ENCODE data around the gene PTDSS2. TPM values are rescaled to one million over a fixed set of nuclear protein-coding genes. Genes with fewer than 3 reads are reported as not detected.
"Not testable (repeated sequence)": the region's sequence is repeated elsewhere in the genome, so short reads cannot be mapped to it uniquely, and the experiment has no call there.

PTDSS2 gene
- total RNA-seq, 1 experiment from 2014 or later: 23.7 TPM

DNA sequence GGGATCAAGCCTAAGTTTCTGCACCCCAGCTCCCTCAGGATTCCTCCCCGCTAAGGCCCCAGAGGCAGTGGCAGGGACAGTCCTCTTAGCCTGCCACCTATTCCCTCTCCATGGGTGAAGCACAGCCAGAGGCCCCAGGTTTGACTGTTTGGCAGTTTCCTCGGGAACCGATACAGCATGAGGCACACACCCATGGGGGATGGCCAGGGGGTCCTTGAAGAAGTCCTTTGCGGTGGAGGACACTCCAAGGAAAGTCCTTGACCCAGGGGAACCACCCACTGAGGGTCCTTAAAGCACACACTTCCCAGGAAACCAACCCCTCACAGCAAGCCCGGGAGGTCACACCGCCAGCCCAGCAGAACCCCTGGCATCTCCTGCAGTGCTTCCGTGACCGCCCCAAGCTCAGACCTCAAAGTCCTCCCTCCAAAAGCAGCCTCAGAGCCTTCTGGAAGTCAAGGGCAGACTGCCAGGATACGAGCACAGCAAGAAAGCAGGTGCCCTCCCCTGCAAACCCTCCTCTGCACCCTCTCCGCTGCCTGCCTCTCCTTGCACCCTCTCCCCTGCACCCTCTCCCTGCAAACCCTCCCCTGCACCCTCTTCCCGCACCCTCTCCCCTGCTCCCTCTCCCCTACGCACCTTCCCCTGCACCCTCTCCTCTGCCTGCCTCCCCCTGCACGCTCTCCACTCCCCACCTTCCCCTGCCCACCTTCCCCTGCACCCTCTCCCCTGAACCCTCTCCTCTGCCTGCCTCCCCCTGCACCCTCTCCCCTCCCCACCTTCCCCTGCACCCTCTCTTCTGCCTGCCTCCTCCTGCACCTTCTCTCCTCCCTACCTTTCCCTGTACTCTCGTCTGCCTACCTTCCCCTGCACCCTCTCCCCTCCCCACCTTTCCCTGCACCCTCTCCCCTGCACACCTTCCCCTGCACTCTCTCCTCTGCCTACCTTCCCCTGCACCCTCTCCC, 36.7 kb upstream of the PTDSS2 start:
- DNase-seq (ENCODE audit: extremely low read depth, low read depth): no peak

DNA sequence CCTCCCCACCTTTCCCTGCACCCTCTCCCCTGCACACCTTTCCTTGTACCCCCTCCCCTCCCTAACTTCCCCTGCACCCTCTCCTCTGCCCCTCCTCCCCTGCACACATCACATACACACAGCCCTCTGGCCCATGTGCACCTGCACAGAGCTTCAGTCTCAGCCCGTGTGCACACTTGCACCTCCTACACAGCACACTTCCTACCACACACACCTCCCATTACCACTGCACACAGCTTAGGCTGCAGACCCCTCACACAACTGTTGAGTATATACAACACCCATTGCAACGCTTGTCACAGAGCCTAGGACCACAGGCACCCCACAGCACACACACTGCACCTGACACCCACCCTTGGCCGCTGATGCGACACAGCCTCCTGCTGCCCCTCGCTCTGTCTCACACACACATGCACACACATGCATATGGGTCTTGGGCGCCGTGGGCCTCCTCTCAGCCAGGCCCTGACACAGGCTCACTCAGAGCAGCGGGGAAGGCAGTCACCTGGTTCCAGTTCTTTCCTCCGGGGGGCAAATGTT, 35.7 kb upstream of the PTDSS2 start:
- DNase-seq (ENCODE audit: extremely low read depth, low read depth): no peak

DNA sequence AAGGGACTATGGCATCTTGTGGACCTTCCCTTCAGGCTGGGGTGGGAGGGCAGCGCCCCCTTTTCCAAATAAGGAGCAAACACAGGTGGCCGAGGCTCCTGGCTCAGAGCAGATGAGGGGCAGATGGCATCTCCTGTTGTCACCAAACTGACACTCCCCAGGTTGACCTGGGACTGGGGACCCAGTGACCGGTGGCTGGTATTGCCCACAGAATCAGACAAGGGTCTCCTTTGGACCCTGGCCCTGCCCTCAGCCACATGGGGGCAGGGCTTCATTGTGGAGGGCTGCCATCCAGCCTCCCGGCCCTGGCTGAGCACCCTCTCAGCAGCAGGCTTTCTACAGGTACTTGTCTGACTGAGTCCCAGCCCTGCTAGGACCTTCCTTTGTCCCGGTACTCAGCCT, 34.4 kb upstream of the PTDSS2 start:
- DNase-seq (ENCODE audit: extremely low read depth, low read depth): no peak

DNA sequence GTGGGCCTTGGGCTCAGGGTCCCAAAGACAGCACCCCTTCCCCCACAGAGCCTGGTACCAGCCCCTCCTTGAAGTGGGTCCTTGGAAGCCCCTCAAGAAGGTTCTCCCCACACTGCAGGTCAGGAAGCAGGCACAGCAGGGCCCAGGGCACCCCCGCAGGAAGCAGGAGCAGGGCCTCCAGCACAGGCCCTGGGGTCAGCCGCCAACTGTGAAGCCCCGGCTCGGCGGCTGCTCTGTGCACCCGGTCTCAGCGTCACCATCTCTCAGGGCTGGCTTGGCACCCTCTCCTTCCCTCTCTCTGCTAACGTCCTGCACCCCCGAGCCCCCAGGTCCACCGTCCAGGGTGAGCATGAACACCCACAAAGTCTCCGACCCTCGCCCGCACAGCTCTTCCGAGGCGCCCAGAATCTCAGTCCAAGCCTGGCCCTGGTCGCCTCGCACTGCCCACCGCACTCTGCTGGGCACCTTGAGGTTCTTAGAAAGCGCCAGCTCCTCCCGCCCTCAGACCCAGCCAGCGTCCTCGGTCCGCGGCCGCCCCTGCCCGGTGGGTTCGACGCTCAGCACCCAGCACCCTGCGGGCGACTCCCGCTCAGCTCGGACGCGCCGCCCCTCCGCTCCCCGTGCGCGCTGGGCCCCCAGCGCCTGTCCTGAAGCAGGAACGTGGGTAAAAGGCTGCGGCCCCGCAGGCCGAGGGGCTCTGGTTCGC, 33.9 kb upstream of the PTDSS2 start:
- DNase-seq (ENCODE audit: extremely low read depth, low read depth): no peak

DNA sequence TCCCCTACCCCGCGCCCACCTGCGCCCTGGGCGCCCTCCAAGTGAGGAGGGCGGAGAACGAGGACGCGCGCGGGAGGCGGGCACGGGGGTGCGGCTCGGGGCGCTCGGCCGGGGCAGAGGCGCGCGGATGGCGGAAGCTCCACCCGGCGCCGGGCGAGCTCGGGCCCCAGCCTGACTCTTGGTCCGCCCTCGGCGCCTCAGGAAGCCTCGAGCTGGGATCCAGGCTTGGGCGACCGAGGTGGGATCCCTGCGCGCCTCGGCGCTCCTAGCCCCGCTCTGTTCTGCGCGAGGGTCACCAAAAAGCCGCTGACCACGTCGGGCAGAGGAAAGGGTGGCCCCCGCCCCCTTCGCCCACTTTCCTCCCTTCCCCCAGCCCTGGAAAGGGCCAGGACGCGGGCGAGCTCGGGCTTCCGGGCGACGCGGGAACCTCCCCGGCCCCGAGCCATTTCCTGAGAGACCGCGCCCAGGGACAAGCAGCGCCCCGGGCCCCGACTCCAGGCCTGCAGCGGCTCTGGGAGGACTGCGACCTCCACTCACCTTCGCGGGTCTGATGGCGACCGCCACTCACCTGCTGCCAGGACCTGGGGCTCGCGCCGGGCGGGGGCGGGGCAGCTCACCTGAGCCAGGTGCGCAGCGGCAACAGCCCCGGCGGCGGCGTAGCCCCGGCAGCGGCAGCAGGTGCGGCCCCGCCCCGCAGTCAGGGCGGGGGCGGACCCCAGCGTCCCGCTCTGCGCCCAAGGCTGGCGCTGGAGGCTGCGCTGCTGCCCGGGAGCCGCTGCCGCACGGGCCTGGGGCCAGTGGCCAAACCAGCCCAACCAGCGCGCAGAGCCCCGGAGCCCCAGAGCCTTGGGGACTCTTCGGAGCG, 33.1 kb upstream of the PTDSS2 start:
- no peak for DNase-seq (ENCODE audit: extremely low read depth, low read depth)

DNA sequence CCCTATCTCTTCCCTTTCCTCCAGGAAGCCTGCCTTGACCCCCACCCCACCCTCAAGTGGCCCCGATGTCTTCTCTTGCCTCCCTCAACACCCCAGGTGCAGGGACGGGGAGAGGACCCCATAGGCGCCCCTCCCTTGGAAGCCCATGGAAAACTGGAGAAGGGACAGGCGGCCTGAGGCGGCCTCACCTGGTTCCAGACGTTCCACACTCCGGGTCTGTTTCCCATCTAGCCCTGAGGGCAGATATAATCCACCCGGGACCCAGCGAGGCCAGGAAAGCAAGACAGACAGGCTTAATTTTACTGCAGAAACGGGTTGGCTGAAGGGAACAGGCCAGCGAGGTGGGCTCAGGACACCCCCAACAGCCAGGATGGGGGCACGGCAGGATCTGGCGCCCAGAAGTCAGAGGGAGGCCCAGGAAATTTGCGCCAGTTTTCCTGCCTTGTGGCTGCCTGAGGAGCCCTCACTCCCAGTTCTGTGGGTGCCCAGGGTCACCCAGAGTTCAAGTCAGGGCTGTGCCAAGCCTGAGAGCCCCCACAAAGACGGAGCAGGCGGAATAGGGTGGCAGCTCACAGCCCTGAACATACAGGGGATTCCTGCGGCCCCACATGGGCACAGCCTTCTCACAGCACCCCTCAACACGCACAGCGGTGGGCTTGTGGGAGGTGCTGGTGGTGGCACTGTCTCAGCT, 32.3 kb upstream of the PTDSS2 start:
- DNase-seq (ENCODE audit: extremely low read depth, low read depth): no peak

DNA sequence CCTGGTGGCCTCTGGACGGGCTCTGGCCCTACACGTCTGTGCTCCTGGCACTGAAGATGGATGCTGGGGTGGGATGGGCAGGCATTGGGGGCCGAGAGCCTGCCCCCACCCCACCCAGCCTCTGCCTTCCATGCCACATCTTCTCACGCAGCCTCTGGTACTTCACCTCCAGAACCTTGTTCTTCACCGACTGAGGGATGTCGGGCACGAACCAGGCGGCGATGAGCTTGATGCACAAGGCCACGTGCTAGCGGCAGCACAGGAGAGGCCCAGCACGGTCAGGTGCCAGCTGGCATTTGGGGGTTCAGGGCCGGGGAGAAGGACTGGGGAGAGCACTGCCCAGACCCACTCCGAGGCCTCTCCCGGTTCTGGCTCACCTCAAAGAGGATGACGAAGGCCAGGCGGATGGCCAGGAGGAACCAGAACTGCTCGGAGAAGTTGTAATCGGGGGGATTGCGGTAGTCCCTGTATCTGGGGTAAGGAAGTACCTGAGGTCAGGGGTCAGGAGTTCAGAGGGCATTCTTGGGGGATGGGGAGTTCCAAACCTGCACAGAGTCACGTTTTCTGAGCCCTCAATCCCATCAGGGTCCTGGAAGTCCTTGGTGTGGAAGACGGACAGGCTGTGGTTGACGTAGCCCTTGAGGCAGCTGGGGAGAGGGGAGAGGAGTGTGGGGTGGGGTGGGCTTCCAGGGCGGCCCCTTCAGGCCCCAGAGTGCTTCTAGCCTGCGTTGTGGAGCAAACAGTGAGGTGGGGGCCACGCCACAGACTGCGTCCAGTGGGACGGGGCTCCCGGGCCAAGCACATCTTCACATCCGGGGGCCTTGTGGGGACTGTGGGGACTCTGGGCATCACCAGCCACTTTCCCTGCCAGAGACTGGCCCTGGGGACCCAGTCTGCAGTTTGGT, 31.5 kb upstream of the PTDSS2 start:
- no peak for DNase-seq (ENCODE audit: extremely low read depth, low read depth)

DNA sequence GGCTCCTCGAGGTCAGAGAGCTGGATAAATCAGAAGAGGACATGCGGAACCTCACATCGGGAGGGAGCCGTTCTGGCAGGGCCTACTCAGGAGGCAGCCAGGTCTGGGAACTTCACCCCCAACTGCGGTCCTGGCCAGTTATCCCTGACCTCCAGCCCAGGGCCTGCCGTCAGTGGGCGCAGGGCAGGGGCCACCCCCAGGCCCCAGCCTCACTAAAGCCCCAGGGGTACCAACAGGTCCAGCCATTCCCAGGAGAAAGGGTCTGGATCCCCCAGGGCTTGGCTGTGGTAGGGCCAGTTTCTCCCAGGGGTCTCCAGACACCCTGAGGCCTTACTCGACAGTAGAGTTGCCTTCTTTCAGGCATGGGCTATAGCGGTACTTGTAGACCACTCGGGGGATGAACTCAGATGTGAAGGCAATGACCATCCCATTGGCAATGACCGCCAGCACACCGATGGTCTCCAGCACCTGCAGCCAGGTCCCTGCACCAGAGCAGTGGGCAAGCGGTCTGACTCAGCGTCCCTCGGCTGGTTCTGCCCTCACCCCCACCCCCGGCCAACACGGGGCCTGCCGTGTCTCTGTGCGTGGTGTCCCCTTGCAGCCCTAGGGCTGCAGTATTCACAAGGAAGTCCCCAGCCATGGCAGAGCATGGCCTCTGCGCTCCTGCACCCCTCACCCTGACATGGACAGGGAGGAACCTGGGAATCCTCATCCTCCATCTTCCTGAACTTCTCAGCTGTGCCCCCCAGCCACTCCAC, 30.7 kb upstream of the PTDSS2 start:
- DNase-seq (ENCODE audit: extremely low read depth, low read depth): no peak

DNA sequence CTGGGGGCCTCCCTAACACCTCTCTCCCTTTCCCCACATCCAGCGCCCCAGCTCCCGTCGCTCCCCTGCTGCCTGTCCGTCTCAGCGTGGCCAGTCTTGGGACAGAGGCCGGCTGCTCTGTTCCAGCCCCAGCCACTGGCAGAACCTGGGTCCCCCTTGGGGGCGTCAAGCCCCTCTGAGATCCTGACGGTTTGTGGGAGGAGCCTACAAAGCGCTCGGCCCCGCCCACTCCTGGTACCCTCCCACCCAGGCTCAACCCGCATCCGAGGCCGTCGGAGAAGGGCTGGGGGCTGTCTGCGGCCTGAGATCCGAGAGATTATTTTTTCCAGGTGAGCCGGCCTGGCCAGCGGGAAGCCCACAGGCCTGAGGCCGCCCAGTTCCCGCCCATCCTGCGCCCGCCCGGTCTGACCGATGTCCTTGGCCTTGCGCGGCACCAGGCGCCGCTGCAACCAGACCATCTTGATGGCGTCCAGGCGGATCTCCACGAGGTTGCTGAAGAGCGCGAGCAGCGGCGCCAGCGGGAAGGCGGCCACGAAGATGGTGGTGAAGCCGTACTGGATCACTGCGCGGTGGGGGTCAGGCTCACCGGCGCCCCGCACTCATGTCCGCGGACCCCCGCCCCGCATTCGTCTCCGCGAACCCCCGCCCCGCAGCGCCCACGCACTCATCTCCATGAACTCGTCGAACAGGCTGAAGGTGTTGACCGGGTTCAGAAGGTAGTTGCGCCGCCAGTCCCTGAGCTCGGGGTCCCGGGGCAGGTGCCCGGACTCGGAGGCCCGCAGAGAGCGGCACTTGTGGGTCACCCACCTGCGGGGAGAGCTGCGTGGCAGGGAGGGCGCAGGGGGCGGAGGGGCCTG, 29.8 kb upstream of the PTDSS2 start:
- DNase-seq (ENCODE audit: extremely low read depth, low read depth): no peak

DNA sequence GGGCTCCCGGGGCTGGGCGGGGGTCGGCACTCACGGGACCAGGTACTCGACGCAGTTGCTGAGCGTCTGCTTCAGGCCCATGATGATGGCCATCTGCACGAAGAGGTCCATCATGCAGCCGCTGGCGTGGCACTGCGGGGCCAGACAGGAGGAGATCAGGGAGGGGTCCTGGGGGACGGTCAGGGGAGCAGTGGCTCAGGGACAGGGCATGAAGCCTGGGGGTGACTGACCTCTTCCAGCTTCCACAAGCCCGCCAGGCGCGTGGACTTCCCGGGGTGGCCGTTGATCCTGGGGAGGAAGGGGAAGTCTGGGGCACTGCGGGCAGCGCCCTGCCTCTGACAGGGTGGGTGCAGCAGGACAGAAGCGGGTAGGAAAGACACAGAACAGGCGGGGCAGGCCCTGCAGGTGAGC, 29.2 kb upstream of the PTDSS2 start:
- no peak for DNase-seq (ENCODE audit: extremely low read depth, low read depth)

DNA sequence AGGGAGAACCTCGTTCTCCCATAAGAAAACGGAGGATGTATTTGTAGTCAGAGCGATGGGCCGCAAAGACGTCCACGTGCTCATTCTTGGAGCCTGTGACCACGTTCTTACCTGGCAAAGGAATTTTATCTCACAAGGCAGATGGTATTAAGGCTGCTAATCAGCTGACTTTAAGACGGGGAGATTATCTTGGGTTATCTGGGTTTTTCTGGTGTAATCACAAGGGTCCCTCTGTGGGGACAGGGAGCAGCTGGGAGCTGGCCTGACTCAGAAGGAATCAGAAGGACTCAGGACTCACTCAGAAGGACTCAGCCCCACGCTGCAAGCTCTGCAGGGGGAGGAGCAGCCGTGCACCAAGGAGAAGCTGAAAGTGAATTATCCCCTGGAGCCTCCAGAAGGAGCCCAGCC, 27.8 kb upstream of the PTDSS2 start:
- DNase-seq (ENCODE audit: extremely low read depth, low read depth): no peak

DNA sequence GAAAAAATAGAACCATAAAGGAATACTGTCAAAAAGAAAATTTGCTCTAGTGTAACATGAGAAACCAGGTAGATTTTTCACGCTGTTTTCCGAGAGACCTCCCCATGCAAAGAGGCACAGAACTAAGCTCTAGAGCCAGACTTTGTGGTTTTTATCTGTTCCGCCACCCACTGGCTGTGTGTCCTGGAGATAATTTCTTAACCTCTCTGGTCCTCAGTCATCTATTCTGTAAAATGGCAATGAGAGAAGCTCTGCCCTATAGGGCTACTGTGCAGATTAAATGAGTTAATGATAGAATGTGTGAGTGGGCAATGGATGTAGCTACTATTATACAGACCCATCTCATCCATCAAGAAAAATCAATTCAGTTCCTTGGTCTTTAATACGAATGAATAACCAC, 25.8 kb upstream of the PTDSS2 start:
- DNase-seq (ENCODE audit: extremely low read depth, low read depth): no peak

DNA sequence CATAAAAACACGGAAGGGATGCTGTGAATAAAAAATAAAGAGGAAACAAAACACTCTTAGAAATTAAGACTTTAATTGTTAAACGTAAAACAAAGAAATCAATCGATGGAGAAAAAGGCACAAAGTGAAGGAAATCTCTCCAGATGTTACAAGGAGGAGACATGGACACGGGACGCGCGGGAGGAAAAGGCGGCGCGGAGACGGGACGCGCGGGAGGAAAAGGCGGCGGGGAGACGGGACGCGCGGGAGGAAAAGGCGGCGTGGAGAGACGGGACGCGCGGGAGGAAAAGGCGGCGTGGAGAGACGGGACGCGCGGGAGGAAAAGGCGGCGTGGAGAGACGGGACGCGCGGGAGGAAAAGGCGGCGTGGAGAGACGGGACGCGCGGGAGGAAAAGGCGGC, 25.3 kb upstream of the PTDSS2 start:
- not testable (repeated sequence) for DNase-seq (ENCODE audit: extremely low read depth, low read depth)

DNA sequence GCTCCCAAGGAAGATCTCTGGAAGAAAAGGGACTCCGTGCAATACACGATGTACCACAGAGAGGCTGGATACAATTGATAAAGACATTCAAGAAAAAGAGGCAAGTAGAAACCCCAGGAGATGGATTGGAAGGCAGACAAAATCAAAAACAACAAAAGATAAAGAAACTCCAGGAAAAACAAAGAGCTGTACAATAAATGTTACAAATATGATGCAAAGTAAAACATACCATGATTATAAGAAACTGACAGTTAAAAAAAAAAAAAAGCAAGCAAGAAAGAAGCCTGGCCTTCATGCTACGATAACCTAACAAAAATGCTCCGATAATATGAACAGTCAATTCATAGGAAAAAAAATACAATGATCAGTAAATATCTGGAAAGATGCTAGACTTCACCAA, 24.8 kb upstream of the PTDSS2 start:
- DNase-seq (ENCODE audit: extremely low read depth, low read depth): no peak

DNA sequence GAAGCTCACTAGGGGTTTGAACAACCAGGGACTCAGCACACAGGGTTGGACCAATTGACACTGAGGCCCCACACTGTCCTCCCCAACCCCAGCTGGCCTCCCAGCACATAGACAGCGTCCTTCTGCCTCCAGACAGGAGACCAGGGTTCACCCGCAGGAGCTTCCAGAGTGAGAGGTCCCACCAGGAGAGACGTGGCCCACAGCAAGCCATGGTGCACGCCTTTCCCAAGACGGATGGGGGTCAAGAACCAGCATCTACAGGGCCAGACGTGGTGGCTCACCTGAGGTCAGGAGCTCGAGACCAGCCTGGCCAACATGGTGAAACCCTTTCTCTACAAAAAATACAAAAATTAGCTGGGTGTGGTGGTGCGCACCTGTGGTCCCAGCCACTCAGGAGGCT, 23.2 kb upstream of the PTDSS2 start:
- DNase-seq (ENCODE audit: extremely low read depth, low read depth): no peak

DNA sequence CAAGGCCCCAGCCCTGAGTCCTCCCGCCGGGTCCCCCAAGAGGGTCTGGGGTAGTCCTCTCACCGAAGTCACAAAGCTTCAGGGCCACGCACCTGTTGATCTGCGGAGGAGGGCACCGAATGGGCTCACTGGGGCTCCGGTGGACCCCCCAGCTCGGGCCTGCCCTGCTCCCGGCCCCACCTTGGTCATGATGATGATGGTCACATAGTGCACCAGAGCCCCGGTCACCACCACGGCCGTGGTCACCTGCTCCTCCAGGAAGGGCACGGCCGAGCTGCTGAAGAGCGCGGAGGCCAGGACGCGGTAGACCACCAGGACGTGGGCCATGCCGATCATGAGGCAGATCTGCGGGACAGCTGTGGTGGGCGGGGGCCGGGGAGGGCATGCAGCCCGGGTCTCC, 21.8 kb upstream of the PTDSS2 start:
- no peak for DNase-seq (ENCODE audit: extremely low read depth, low read depth)

DNA sequence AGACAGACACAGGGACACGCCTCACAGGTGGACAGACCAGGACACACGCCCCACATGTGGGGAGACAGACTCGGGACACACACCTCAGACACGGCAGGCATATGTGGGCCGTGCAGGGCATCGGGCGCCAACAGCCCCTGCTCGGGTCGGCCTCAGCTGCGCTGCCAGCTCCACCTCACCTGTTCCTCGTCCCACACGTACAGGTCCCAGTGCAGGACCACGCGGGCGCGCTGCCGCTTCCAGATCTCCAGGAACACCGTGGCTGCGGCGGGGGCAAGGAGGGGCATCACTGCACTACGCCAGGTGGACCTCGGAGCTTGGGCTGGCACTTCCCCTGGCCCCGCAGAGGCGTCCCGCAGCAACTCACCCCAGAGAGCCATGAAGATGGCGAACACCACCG, 20.7 kb upstream of the PTDSS2 start:
- no peak for DNase-seq (ENCODE audit: extremely low read depth, low read depth)
